Measurements from ENCODE around the gene LGALS8.

LGALS8 gene

GRCh38 chr1:236532850-236533249, 9.1 kb downstream of the LGALS8 start:
- TF ChIP-seq CTCF (conservative IDR thresholded peaks at IDR 0.05): no peak
- H3K27ac ChIP-seq: no peak overlapping the region

GRCh38 chr1:236534151-236534651, 10.4 kb downstream of the LGALS8 start:
- no peak for TF ChIP-seq CTCF (conservative IDR thresholded peaks at IDR 0.05)
- no peak for TF ChIP-seq ZFX (IDR thresholded peaks at IDR 0.05)
- no peak overlapping the region for H3K27ac ChIP-seq

- TF ChIP-seq CTCF (conservative IDR thresholded peaks at IDR 0.05): no peak
- TF ChIP-seq ZFX (IDR thresholded peaks at IDR 0.05): no peak
- no peak overlapping the region for H3K27ac ChIP-seq
Measured at GRCh38 chr1:236535190-236535589, 11.4 kb downstream of the LGALS8 start.

- TF ChIP-seq CTCF (conservative IDR thresholded peaks at IDR 0.05): no peak
- no peak for TF ChIP-seq ZFX (IDR thresholded peaks at IDR 0.05)
- H3K27ac ChIP-seq: no peak overlapping the region
Measured at GRCh38 chr1:236535662-236536161, 11.9 kb downstream of the LGALS8 start.

- no peak overlapping the region for H3K27ac ChIP-seq
- no peak for TF ChIP-seq CTCF (conservative IDR thresholded peaks at IDR 0.05)
- TF ChIP-seq ZFX (IDR thresholded peaks at IDR 0.05): no peak
Measured at GRCh38 chr1:236536540-236536939, 12.8 kb downstream of the LGALS8 start.

GRCh38 chr1:236540813-236541465, 17.2 kb downstream of the LGALS8 start:
- H3K27ac ChIP-seq: no peak overlapping the region
- TF ChIP-seq ZFX (IDR thresholded peaks at IDR 0.05) (no peak), CTCF (conservative IDR thresholded peaks at IDR 0.05) (no peak)

- no peak overlapping the region for H3K27ac ChIP-seq
- TF ChIP-seq ZFX (IDR thresholded peaks at IDR 0.05) (no peak), CTCF (conservative IDR thresholded peaks at IDR 0.05) (no peak)
Measured at GRCh38 chr1:236541710-236542109, 17.9 kb downstream of the LGALS8 start.
